NCI-H524 (cell line): ENCODE measurements around the gene ZDHHC6.
"Not testable (repeated sequence)": the region's sequence is repeated elsewhere in the genome, so short reads cannot be mapped to it uniquely, and the experiment has no call there.

ENCODE experiments used
- DNase-seq, 2 experiments: peaks; one replicate each; lab custom pipeline; 2025; lab: John Stamatoyannopoulos, UW

Gene ZDHHC6

GRCh38 chr10:112446855-112447619 is at the start of gene ZDHHC6, which contains the start of gene VTI1A:
Gene ZDHHC6 (minus strand): TSS chr10:112446914. CDS start chr10:112445436, 1,478 bp downstream.
Gene VTI1A (plus strand): TSS chr10:112447215. CDS start chr10:112447374, 159 bp downstream.
- peak; percentile 14 to 56 for DNase-seq

GRCh38 chr10:112492736-112493135 is 46.0 kb upstream of the ZDHHC6 start:
- no peak for DNase-seq

GRCh38 chr10:112491144-112491543 is 44.4 kb upstream of the ZDHHC6 start:
- DNase-seq: no peak

GRCh38 chr10:112490545-112490944 is 43.8 kb upstream of the ZDHHC6 start:
- DNase-seq: no peak

GRCh38 chr10:112487964-112488363 is 41.2 kb upstream of the ZDHHC6 start:
- no peak for DNase-seq

GRCh38 chr10:112484399-112484798 is 37.7 kb upstream of the ZDHHC6 start:
- no peak for DNase-seq

GRCh38 chr10:112481602-112482001 is 34.9 kb upstream of the ZDHHC6 start:
- no peak for DNase-seq

- DNase-seq: peak in 1 of 2 experiments; percentile 0
Observed at GRCh38 chr10:112475575-112476218, 29.0 kb upstream of the ZDHHC6 start.

GRCh38 chr10:112471878-112472487 is 25.3 kb upstream of the ZDHHC6 start:
- DNase-seq: peak in 1 of 2 experiments; percentile 2

- no peak for DNase-seq
Observed at GRCh38 chr10:112467541-112468075, 20.9 kb upstream of the ZDHHC6 start.

- no peak for DNase-seq
Observed at GRCh38 chr10:112466802-112467201, 20.1 kb upstream of the ZDHHC6 start.

- no peak for DNase-seq
Observed at GRCh38 chr10:112465299-112465883, 18.7 kb upstream of the ZDHHC6 start.

GRCh38 chr10:112464074-112464473 is 17.4 kb upstream of the ZDHHC6 start:
- DNase-seq: not testable (repeated sequence)

- DNase-seq: no peak
Observed at GRCh38 chr10:112461029-112461887, 14.5 kb upstream of the ZDHHC6 start.

GRCh38 chr10:112460366-112460765 is 13.7 kb upstream of the ZDHHC6 start:
- no peak for DNase-seq

- DNase-seq: no peak
Observed at GRCh38 chr10:112456533-112456932, 9.8 kb upstream of the ZDHHC6 start.

- DNase-seq: no peak
Observed at GRCh38 chr10:112454910-112455779, 8.4 kb upstream of the ZDHHC6 start.

GRCh38 chr10:112448888-112449287 is 2.2 kb upstream of the ZDHHC6 start:
- DNase-seq: no peak

- DNase-seq: no peak
Observed at GRCh38 chr10:112447620-112447928, 860 bp upstream of the ZDHHC6 start.

GRCh38 chr10:112446055-112446854 is 459 bp downstream of the ZDHHC6 start:
- no peak for DNase-seq
